HCT116 (cell line): ENCODE results near the gene ALKBH1. TPM values are rescaled to one million over a fixed set of nuclear protein-coding genes. Genes with fewer than 3 reads are reported as not detected.

Source experiments
- ATAC-seq: fragments of 200-7000 bp; cut with Tn5 transposase; 2 replicates; pipeline ENCODE4 v1.9.1; 2020; ENCODE audit warnings: mild to moderate bottlenecking, moderate library complexity
- BruUV-seq: library from RNA; stranded (reverse); fragments of 400-500 nt; replicated peaks from 2 replicates; lab custom pipeline; 2021; lab: Mats Ljungman, UMichigan
- CTCF ChIA-PET: fragments of 300-600 bp; sonication (Branson Sonifier 250); formaldehyde crosslinking; loops from one replicate; lab custom pipeline; 2021; ENCODE audit warnings: antibody characterized with exemption; lab: Charles Lee
- POLR2A ChIA-PET: fragments of 300-600, 350-600 bp; sonication (Branson Sonifier 250); formaldehyde crosslinking; loops from one replicate; lab custom pipeline; 2021; ENCODE audit warnings: antibody characterized with exemption; lab: Charles Lee
- RAD21 ChIA-PET, 2 experiments: fragments of 300-600 bp; sonication (Branson Sonifier 250); formaldehyde crosslinking; loops; one replicate each; lab custom pipeline; 2023; ENCODE audit warnings: low total read pairs in 2 of 2; ENCODE audit not compliant: uncharacterized antibody in 2 of 2, unreplicated experiment in 2 of 2, low non-redundant PET in 1 of 2; lab: Charles Lee
- DNase-seq: peaks from one replicate; pipeline ENCODE4 v3.0.0-alpha.2; 2010; ENCODE audit warnings: low read depth, low spot score
- H2AFZ ChIP-seq: fragments of 200-600 bp; shearing (Covaris generic), sonication (generic); 2 replicates; pipeline ENCODE4 v1.6.1; 2017; ENCODE audit warnings: low read depth, mixed run types, mixed read lengths, antibody characterized with exemption, low read length; ENCODE audit not compliant: poor library complexity, severe bottlenecking
- H3K27ac ChIP-seq: 2 replicates; pipeline ENCODE4 v1.5.1; 2012; ENCODE audit warnings: low read depth, low read length
- H3K27me3 ChIP-seq: fragments of 200-600 bp; sonication (generic); 2 replicates; pipeline ENCODE4 v1.6.1; 2016; ENCODE audit warnings: mixed run types, low read length, mixed read lengths; ENCODE audit not compliant: insufficient read depth
- H3K36me3 ChIP-seq, 2 experiments: fragments of 200-500 bp in 1 of 2; fragments of 200-600 bp in 1 of 2; sonication (Bioruptor generic) in 1 of 2; sonication (generic) in 1 of 2; 2 replicates each; pipeline versions ENCODE4 v1.5.1 to v1.6.1; 2014 to 2016; ENCODE audit warnings: low read length in 2 of 2, inconsistent platforms in 1 of 2, mixed read lengths in 1 of 2, mixed run types in 1 of 2; ENCODE audit not compliant: insufficient read depth in 2 of 2, control insufficient read depth in 1 of 2
- H3K4me1 ChIP-seq, 2 experiments: fragments of 200-600 bp in 1 of 2; sonication (generic) in 1 of 2; 2 replicates each; pipeline versions ENCODE4 v1.5.1 to v1.6.1; 2012 to 2017; ENCODE audit warnings: low read length in 2 of 2, inconsistent platforms in 1 of 2, mild to moderate bottlenecking in 1 of 2, mixed read lengths in 1 of 2, mixed run types in 1 of 2, moderate library complexity in 1 of 2; ENCODE audit not compliant: insufficient read depth in 2 of 2, control insufficient read depth in 1 of 2
- H3K4me2 ChIP-seq: fragments of 200-600 bp; sonication (generic); 2 replicates; pipeline ENCODE4 v1.6.1; 2017; ENCODE audit warnings: mixed run types, low read length, mixed read lengths
- H3K4me3 ChIP-seq, 2 experiments: fragments of 200-600 bp in 1 of 2; sonication (generic) in 1 of 2; replicated peaks in 1 of 2; 2 replicates each; pipeline ENCODE4 v1.5.1; 2011 to 2016; ENCODE audit warnings: low read length in 2 of 2, control low read depth in 1 of 2, low read depth in 1 of 2, mild to moderate bottlenecking in 1 of 2, mixed read lengths in 1 of 2, mixed run types in 1 of 2
- H3K79me2 ChIP-seq: fragments of 200-600 bp; sonication (generic); 2 replicates; pipeline ENCODE4 v1.6.1; 2017; ENCODE audit warnings: mild to moderate bottlenecking, mixed run types, low read length, moderate library complexity, mixed read lengths; ENCODE audit not compliant: insufficient read depth
- H3K9ac ChIP-seq: fragments of 200-600 bp; sonication (generic); 2 replicates; pipeline ENCODE4 v1.6.1; 2016; ENCODE audit warnings: low read length, mixed read lengths
- H3K9me2 ChIP-seq: fragments of 200-600 bp; sonication (generic), shearing (Covaris generic); 2 replicates; pipeline ENCODE4 v1.6.1; 2017; ENCODE audit warnings: mixed run types, mild to moderate bottlenecking, moderate library complexity; ENCODE audit not compliant: insufficient read depth
- H3K9me3 ChIP-seq, 2 experiments: fragments of 200-500 bp in 1 of 2; fragments of 200-600 bp in 1 of 2; sonication (Bioruptor generic) in 1 of 2; sonication (generic) in 1 of 2; 2 replicates each; pipeline ENCODE4 v1.6.1; 2014 to 2017; ENCODE audit warnings: low read length in 2 of 2, mixed read lengths in 2 of 2, inconsistent platforms in 1 of 2, low read depth in 1 of 2, mild to moderate bottlenecking in 1 of 2, mixed run types in 1 of 2, moderate library complexity in 1 of 2; ENCODE audit not compliant: control insufficient read depth in 1 of 2, insufficient read depth in 1 of 2
- H4K20me1 ChIP-seq: fragments of 200-600 bp; sonication (generic), shearing (Covaris generic); 2 replicates; pipeline ENCODE4 v1.6.1; 2017; ENCODE audit warnings: mixed run types, mild to moderate bottlenecking, moderate library complexity; ENCODE audit not compliant: insufficient read depth
- ATF3 ChIP-seq: IDR thresholded peaks from 2 replicates; pipeline ENCODE4 v1.6.1; 2012
- CBX3 ChIP-seq: IDR thresholded peaks from 2 replicates; pipeline ENCODE4 v1.6.1; 2012; ENCODE audit warnings: low read depth
- EGR1 ChIP-seq: IDR thresholded peaks from 2 replicates; pipeline ENCODE4 v1.6.1; 2012; ENCODE audit warnings: low read depth
- ELF1 ChIP-seq: IDR thresholded peaks from 2 replicates; pipeline ENCODE4 v1.6.1; 2012; ENCODE audit warnings: low read depth, borderline replicate concordance
- EZH2 ChIP-seq: fragments of 200-600 bp; sonication (generic); IDR thresholded peaks from 2 replicates; pipeline ENCODE4 v1.6.1; 2017; ENCODE audit warnings: antibody characterized with exemption, mixed run types
- EZH2phosphoT487 ChIP-seq: fragments of 200-600 bp; IDR thresholded peaks from 2 replicates; pipeline ENCODE4 v1.6.1; 2018; ENCODE audit warnings: antibody characterized with exemption, borderline replicate concordance
- FOSL1 ChIP-seq: IDR thresholded peaks from 2 replicates; pipeline ENCODE4 v1.6.1; 2012; ENCODE audit warnings: low read depth
- MAX ChIP-seq: IDR thresholded peaks from 2 replicates; pipeline ENCODE4 v1.6.1; 2012
- POLR2A ChIP-seq: IDR thresholded peaks from 2 replicates; pipeline ENCODE4 v1.7.0; 2011; ENCODE audit warnings: borderline replicate concordance; ENCODE audit not compliant: insufficient read depth, insufficient read length; ENCODE audit errors: extremely low read depth
- POLR2AphosphoS5 ChIP-seq: IDR thresholded peaks from 2 replicates; pipeline ENCODE4 v1.6.1; 2011; ENCODE audit warnings: mild to moderate bottlenecking, low read depth, low read length, moderate library complexity
- RAD21 ChIP-seq: IDR thresholded peaks from 2 replicates; pipeline ENCODE4 v1.6.1; 2012; ENCODE audit warnings: low read depth, mild to moderate bottlenecking
- REST ChIP-seq: IDR thresholded peaks from 2 replicates; pipeline ENCODE4 v1.6.1; 2012; ENCODE audit warnings: low read depth
- SIN3A ChIP-seq: IDR thresholded peaks from 2 replicates; pipeline ENCODE4 v1.6.1; 2012; ENCODE audit warnings: low read depth
- SRF ChIP-seq: IDR thresholded peaks from 2 replicates; pipeline ENCODE4 v1.6.1; 2012; ENCODE audit warnings: low read depth
- TCF7L2 ChIP-seq: IDR thresholded peaks from 2 replicates; pipeline ENCODE4 v1.7.0; 2011; ENCODE audit warnings: borderline replicate concordance, inconsistent platforms; ENCODE audit not compliant: insufficient read depth, insufficient read length; ENCODE audit errors: extremely low read depth
- YY1 ChIP-seq: IDR thresholded peaks from 2 replicates; pipeline ENCODE4 v1.6.1; 2011; ENCODE audit warnings: low read length, low read depth, moderate library complexity, mild to moderate bottlenecking; ENCODE audit not compliant: insufficient replicate concordance; ENCODE audit errors: extremely low read depth
- ZBTB33 ChIP-seq: IDR thresholded peaks from 2 replicates; pipeline ENCODE4 v1.6.1; 2011; ENCODE audit warnings: mild to moderate bottlenecking, low read length, moderate library complexity; ENCODE audit not compliant: insufficient replicate concordance; ENCODE audit errors: extremely low read depth
- ZFX ChIP-seq: fragments of 450-650 bp; IDR thresholded peaks from 2 replicates; pipeline ENCODE4 v1.6.1; 2017
- ZNF274 ChIP-seq: fragments of 200-500 bp; sonication (Bioruptor generic); IDR thresholded peaks from 2 replicates; pipeline ENCODE4 v1.6.1; 2014; ENCODE audit warnings: mild to moderate bottlenecking, low read depth, low read length, inconsistent platforms
- intact Hi-C: fragments of 100-400 bp; cut with micrococcal nuclease; formaldehyde crosslinking; loops from 2 replicates; pipeline ENCODE4 v1.10.0; 2022
- total RNA-seq: library from RNA; stranded (reverse); gene quantifications from one replicate; pipeline ENCODE4 v1.2.1, GENCODE V29; 2021; ENCODE audit not compliant: unreplicated experiment

ALKBH1 gene
- total RNA-seq, 1 experiment from 2014 or later, result 14.4 TPM

GRCh38 chr14:77717608-77718305 is 9.9 kb upstream of the ALKBH1 start (continued):
- TF ChIP-seq REST (no peak), ATF3 (no peak), CBX3 (no peak), EZH2 (no peak), ZFX (no peak)

GRCh38 chr14:77714926-77715325 is 7.1 kb upstream of the ALKBH1 start:
- Histone ChIP-seq H3K9me3 (no peaks in the 10 kb centered on the region), H3K9me2 (no peaks in the 10 kb centered on the region), H3K4me3 (no peak overlapping the region), H3K27ac (no peak overlapping the region), H3K4me1 (peaks cover 0 to 2% of the 10 kb centered on the region in 2 experiments; a peak in 1 of 4 replicates), H3K4me2 (no peak overlapping the region), H3K79me2 (peaks cover 64% of the 10 kb centered on the region), H2AFZ (no peak overlapping the region), H4K20me1 (peaks cover 25% of the 10 kb centered on the region; the same call in 1 of the 2 replicates), H3K27me3 (no peaks in the 10 kb centered on the region), H3K36me3 (peaks cover 62 to 63% of the 10 kb centered on the region in 2 experiments), H3K9ac (no peak overlapping the region)
- DNase-seq (no peak), ATAC-seq (no peak)
- TF ChIP-seq SRF (no peak), RAD21 (no peak), ZNF274 (no peak), ZBTB33 (no peak), TCF7L2 (no peak), MAX (no peak), FOSL1 (no peak), EZH2phosphoT487 (no peak), EGR1 (no peak), POLR2A (no peak), EZH2 (no peak), ELF1 (no peak), POLR2AphosphoS5 (no peak), SIN3A (no peak), YY1 (no peak)
- CTCF ChIA-PET, result no interaction called here
- BruUV-seq, result no TSS peak
- RAD21 ChIA-PET, result no interaction called here
- POLR2A ChIA-PET, result no interaction called here
- intact Hi-C loops, result no loop called here
